ENCODE results near the gene CYP4F8.

CYP4F8 gene

DNA sequence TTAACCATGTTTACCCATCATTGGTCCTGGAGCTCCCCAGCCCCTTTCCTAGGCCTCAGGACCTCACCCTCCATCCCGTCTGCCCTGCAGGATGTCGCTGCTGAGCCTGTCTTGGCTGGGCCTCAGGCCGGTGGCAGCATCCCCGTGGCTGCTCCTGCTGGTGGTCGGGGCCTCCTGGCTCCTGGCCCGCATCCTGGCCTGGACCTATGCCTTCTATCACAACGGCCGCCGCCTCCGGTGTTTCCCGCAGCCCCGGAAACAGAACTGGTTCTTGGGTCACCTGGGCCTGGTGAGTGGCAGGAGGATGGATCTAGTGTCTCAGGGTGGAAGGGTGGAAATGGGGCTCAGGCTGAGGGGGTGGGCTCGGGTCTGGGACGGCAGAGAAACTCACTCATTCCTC is 508 bp downstream of the CYP4F8 start:
- DNase-seq (ENCODE audit: low read depth in 1 of 2, low spot score in 1 of 2), result no peak

DNA sequence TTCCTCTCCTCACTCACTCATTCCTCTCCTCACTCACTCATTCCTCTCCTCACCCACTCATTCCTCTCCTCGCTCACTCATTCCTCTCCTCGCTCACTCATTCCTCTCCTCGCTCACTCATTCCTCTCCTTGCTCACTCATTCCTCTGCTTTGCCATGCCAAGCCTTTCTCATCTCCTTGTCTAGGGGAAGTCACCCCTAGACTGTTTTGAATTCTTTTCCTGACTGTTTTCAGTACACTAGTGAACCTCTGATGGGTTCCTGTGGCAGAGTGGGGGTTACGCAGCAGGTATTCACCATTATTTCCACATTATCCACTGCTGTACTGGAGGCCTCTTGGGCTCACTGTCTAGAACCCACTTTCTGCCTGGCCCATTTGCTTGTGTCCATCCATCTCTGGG is 1.2 kb downstream of the CYP4F8 start:
- DNase-seq (ENCODE audit: low read depth in 1 of 2, low spot score in 1 of 2), result no peak

DNA sequence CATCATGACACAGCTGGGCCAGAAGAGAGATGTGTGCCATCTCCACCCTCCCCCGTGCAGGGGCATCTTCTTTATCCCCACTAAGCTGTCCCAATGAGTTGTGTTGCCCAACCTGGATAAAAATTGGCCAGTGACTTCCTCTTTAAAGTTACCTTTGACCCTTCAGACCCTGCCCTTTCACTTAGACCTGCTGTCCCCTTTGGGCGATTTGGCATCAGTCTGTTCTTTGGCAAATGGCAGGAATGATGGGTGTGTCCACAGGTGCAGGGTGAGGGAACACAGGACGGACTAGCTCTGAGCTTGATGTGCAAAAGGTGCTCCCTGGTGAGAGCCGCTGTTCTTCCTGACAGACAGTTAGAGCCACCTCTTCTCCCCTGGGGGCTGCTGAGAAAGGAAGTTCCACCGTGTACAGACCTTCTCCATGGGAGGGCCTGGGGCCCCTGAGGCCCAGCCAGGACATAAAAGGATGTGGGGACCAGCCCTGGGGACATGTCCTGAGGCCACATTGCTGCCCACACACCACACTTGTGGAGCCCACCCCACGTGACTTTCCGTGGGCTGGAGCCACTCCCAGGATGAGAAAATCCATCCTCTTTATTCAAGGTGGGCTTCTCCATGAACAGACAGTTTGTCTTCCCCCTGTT is 1.7 kb downstream of the CYP4F8 start:
- no peak for DNase-seq (ENCODE audit: low read depth in 1 of 2, low spot score in 1 of 2)

DNA sequence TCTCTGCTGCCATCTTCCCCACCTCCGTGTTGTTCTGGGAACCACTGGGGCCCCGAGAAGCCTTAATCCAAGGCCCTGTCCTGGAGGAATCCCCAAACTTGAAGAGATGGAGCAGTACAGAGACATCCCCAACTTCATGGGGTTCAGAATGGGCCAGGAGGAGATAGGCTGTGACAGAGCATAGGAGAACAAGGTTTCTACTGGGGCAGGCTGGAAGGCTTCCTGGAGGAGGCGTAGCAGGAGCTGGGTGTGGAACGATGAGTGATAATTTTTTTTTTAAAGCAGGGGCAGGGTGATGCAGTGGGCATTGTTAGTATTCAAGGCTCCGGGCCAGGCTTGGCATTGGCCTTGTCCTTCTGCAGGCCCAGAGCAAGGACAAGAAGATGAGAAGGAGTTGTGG is 3.3 kb downstream of the CYP4F8 start:
- DNase-seq (ENCODE audit: low read depth in 1 of 2, low spot score in 1 of 2), result no peak

DNA sequence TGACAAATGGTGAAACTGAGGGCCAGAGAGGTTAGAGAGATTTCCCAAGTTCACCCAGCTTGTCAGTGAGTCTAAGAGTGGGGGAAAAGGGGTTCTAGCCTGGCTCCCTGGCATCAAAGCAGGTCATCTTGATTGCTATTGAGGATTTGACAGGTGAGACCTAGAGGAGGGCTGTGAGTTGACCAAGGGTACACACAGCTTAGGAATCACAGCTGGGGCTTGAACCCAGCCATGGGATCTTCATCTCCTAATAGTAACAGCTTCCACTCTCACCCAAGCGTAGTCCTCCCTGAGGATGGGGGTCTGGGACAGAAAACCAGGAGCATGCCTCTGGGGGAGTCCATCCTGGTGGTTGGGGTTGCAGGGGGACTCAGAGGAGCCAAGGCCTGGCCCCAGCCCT is 6.8 kb downstream of the CYP4F8 start:
- no peak for DNase-seq (ENCODE audit: low read depth in 1 of 2, low spot score in 1 of 2)

DNA sequence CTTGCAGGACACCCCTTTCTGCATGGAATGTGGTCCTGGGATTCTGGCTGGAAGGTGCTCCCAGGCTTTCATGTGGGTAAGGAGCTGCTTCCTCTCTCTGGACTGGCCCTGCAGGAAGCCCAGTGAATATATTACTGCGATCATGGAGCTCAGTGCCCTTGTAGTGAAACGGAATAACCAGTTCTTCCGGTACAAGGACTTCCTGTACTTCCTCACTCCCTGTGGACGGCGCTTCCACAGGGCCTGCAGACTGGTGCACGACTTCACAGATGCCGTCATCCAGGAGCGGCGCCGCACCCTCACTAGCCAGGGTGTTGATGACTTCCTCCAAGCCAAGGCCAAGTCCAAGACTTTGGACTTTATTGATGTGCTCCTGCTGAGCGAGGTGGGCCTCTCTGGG is 8.0 kb downstream of the CYP4F8 start:
- DNase-seq (ENCODE audit: low read depth in 1 of 2, low spot score in 1 of 2), result no peak

DNA sequence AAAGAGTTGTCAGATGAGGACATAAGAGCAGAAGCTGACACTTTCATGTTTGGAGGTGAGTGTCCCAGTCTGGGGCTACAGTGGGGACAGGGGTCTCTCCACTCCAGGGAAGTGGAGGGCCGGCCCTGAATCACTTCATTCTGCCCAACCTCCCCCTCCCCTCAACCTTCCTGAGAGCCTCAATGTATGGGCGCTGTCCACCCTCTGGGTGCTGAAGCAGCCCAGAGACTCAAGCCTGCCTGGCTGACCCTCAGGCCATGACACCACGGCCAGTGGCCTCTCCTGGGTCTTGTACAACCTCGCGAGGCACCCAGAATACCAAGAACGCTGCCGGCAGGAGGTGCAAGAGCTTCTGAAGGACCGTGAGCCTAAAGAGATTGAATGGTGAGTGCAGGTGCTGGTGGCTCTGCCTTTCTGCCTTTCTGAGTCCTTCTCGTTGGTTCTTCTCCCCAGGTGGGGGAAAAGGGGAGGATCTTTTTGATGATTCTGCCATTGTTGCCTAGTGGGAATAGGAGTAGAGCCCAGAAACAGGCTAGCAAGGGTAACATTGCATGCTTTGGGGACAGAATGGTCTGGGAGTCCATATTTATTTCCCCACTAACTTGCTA is 8.8 kb downstream of the CYP4F8 start:
- DNase-seq (ENCODE audit: low read depth in 1 of 2, low spot score in 1 of 2), result no peak

DNA sequence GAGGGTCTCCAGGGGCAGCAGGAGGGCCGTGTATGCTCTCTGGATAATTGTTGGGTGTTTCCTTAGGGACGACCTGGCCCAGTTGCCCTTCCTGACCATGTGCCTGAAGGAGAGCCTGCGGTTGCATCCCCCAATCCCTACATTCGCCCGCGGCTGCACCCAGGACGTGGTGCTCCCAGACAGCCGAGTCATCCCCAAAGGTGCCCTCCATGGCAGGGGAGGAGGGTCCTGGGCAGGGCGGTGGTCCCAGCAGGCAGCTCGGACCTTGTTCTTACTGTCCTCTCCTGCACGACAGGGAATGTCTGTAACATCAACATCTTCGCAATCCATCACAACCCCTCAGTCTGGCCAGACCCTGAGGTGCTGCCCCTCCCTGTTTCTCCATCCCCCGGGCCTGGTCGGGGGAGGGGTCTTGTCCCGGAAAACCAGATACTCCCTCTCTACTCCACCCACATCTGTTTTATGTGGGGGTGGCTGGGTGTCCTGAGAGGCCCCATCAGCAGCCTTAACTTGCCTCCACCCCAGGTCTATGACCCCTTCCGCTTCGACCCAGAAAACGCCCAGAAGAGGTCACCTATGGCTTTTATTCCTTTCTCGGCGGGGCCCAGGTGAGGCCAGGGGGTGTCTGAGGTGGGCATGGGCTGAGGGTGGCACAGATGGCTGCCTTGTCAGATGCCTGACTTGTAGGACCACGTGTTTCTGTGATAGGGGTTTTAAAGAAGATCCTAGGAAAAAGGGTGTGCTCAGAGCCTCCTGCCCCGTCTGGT is 13.4 kb downstream of the CYP4F8 start:
- DNase-seq (ENCODE audit: low read depth in 1 of 2, low spot score in 1 of 2), result no peak

DNA sequence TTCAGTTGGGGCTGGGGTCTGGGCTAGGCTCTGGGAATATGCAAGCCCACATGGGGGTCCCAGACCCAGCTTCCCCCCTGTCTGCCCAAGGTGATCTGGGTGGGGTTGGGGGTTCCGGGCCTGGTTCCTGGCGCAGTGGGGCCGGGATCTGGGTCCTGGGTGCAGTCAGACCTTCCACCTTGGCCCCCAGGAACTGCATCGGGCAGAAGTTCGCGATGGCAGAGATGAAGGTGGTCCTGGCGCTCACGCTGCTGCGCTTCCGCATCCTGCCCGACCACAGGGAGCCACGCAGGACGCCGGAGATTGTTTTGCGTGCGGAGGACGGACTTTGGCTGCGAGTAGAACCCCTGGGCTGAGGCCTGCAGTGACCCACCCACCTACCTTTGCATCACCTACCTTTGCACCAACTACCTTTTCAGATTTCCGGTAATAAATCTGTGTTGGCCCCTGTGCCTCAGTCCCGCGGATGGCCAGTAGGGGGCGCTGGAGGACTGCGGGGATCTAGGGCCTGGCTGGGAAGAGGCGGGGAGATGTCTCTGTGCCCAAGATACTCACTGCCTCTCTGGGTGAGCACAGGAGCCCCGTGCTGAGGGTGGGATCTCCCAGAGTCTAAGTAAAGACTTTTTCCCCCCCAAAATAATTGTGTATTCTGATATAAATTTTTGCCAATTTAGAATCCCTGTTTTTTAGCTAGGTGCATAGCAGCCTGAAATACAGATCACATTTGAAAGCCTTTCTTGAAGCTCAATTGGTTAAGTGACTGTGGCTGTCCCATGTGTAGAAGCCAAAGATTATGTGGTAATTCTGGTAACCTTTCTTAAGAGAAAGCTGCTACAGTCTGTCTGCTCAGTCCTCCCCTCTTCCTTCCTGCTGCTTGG is 14.2 kb downstream of the CYP4F8 start:
- DNase-seq (ENCODE audit: low read depth in 1 of 2, low spot score in 1 of 2), result peak; percentile 76 to 84

DNA sequence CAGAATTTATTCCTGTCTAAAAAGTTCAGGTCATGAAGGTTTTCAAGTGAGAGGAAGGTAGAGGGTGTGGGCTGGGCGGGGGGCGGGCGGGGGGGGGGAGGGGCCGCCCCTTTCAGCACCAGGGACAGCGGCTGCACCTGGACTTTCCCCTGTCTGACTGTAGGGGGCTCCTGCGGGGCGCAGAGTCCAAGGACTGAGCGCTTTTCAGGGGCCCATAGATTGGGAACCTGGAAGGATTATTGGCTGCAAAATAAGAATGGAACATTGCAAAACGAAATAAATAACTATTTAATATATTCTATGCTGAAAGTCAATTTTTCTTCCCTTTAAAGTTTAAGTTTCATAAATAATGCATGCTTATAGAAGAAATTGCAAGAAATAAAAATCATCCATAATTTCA is 16.8 kb downstream of the CYP4F8 start:
- no peak for DNase-seq (ENCODE audit: low read depth in 1 of 2, low spot score in 1 of 2)

DNA sequence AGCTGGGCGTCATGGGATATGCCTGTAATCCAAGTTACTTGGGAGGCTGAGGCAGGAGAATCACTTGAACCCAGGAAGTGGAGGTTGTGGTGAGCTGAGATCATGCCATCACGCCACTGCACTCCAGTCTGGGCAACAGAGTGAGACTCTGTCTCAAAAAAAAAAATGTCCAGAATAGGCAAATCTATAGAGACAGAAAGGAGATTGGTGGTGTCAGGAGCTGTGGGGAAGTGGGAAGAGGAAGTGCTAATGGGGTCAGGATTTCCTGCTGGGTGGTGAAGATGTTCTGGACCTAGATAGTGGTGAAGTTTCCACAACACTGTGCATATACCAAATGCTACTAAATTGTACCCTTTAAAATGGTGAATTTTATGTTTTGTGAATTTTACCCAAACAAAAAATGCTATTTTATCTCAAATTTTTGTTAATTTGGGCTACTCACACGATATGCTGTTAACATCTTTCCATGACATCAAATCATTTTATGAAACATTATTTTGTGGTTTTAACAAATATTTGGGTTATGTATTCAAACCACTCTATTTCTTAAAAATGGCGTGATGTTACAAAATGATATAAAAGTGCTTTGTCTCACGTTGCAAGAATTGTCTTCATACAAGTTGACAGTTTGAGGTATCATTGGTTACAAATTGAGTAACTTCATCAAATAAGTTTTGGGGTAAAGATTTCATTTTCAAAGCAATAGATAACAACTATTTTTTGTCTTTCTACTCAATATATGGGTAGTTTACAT is 18.2 kb downstream of the CYP4F8 start:
- no peak for DNase-seq (ENCODE audit: low read depth in 1 of 2, low spot score in 1 of 2)

DNA sequence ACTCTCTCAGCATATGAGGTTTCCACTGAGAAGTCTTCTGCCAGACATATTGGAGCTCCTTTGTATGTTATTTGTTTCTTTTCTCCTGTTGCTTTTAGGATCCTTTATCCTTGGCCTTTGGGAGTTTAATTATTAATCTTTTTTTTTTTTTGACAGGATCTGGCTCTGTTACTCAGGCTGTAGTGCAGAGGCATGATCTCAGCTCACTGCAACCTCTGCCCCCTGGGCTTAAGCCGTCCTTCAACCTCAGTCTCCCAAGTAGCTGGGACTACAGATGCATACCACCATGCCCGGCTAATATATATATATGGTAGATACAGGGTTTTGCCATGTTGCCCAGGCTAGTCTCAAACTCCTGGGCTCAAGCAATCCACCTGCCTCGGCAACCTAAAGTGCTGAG is 19.1 kb downstream of the CYP4F8 start:
- no peak for DNase-seq (ENCODE audit: low read depth in 1 of 2, low spot score in 1 of 2)

DNA sequence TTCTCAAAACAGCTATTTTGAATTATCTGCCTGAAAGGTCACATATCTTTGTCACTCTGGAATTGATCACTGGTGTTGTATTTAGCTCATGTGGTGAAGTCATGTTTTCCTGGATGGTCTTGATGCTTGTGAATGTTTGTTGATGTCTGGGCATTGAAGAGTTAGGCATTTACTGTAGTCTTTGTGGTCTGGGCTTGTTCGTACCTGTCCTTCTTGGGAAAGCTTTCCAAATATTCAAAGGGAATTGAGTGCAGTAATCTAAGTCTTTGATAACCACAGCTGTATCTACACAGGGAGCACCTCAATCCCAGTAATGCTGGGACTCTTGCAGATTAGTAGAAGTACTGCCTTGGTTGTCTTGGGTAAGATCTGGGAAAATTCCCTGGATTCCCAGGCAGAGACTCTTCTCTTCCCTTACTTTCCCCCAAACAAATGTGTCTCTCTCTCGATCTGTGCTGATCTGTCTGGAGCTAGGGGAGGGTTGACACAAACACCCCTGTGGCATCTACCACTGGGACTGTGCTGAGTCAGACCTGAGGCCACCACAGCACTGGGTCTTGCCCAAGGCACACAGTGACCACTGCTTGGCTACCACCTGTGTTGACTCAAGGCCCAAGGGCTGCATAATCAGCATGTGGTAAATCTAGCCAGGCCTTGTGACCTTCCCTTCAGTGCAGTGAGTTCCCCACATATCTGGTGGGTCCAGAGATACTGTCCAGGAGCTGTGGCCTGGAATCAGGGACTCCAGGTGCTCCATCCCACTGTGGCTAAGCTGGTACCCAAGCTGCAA is 20.2 kb downstream of the CYP4F8 start:
- DNase-seq (ENCODE audit: low read depth in 1 of 2, low spot score in 1 of 2), result no peak

DNA sequence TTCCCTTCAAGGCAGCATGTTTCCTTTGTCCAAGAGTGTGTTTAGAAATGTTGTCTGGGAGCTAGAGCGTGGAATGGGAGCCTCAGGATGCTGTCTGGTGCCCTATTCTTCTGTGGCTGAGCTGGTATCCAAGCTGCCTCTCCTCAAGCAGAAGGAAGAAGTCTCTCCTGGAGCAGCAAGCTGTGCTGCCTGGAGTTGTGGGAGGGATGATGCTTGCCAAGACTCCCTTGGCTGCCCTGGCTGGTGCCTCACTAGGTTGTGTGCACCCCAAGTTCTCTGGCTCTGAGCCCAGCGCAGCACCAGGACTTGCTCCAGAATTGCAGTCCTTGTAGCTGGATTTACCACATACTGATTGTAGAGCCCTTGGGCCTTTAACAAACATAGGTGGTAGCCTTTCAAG is 21.0 kb downstream of the CYP4F8 start:
- no peak for DNase-seq (ENCODE audit: low read depth in 1 of 2, low spot score in 1 of 2)

DNA sequence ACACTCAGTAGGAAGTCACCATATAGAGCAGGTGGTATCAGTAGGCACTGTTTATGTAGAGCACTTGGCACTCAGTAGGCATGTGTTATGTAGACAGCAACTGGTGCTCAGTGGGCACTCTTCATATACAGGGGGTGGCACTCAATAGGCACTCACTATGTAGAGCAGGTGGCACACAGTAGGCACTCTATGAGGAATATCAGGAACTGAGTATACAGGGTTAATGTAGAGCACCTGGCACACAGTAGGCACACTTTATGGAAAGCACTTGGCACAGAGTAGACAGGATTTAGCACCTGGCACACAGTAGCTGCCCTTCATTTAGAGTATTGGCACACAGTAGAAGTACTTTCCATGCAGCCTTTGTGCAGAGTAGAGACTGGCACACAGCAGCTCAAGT is 24.6 kb downstream of the CYP4F8 start:
- DNase-seq (ENCODE audit: low read depth in 1 of 2, low spot score in 1 of 2), result no peak

DNA sequence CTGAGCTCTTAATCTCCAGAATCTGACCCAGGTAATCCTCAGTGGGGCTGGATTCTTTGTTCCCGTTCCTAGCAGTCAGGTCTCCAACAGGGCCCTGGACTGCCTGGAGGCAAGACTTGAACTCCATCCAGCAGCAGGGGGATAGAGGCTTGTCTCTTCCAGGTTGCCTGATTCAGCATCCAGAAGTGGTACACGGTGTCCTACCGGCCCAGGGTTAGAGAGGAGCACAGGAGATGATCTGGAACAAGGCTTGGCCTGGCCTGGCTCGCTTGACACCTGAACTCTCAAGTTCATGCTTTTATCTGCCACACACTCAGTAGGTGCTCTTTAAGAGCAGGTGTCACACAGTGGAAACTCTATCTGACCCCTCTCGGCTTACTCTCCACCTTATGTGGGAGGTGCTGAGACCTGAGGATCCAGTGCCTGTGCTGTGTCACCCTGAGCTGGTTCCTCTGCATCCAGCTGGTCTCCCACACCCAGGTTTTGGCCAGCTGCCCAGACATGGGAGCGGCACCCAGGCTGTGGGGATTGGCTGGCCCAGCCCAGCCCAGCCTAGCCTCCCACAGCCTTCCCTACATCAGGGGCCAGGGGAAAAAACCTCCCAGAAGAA is 25.4 kb downstream of the CYP4F8 start, which contains the start of gene CYP4F3:
Gene CYP4F3, plus strand, starts transcription at position 604 of the 610 bp plus-strand sequence. CDS start 519 bp downstream, outside the sequence.
- no peak for DNase-seq (ENCODE audit: low read depth in 1 of 2, low spot score in 1 of 2)

DNA sequence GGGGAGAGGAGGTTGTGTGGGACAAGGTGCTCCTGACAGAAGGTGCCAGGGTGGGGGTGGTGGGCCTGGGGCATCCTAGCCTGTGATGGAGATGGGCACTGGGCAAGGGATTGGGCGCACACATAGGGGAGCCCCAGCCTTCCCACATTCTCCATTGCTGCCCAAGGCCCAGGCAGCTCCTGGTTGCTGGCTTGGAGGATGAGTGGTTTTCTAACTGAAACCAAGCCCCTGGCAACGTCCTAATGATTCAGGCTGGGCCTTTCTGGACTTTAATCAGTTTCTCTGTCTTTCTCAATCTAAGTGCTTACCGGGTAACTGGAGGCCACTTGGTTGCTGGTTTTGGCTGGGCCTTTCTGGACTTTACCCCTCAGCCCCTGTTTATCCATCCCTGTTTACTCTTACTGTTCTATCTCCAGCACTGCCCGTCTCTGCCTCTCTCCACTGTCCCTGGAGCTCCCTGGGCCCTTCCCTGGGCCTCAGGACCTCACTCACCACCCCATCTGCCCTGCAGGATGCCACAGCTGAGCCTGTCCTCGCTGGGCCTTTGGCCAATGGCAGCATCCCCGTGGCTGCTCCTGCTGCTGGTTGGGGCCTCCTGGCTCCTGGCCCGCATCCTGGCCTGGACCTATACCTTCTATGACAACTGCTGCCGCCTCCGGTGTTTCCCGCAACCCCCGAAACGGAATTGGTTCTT is 26.0 kb downstream of the CYP4F8 start:
- no peak for DNase-seq (ENCODE audit: low read depth in 1 of 2, low spot score in 1 of 2)

DNA sequence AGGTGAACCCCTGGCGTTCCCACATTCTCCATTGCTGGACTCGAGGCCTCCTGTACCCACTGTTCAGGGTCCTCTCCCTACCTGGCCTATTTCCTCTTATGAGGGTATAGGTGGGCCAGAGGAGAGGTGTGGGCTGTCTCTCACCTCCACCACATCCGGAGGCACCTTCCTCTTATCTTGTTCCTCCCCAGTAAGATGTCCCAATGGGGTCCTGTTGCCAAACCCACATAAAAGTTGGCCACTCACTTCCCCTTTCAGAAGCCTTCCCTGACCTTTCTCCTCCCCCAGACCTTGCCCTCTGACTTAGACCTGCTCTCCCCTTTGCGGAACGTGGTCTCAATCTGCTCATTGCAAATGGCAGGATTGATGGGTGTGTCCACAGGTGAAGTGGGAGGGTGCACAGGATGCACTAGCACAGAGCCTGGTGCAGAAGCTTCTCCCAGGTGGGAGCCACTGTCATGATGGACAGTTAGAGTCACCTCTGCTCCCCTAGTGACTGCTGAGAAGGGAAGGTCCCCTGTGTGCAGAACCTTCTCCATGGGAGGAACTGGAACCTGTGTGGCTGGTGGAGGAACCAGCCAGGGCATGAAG is 27.0 kb downstream of the CYP4F8 start:
- no peak for DNase-seq (ENCODE audit: low read depth in 1 of 2, low spot score in 1 of 2)

DNA sequence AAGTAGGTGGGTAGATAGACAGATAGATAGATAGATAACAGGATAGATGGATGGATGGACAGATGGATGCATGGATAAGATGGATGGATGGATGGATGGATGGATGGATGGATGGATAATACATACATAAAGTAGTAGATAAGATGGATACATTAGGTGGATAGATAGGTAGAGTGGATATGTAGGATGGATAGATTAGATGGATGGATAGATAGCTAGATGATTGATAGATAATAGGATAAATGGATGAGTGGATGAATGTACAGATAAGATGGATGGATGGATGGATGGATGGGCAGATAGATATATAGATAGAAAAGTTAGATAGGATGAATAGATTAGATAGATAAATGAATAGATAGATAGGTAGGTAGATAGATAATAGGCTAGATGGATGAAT is 27.8 kb downstream of the CYP4F8 start:
- no peak for DNase-seq (ENCODE audit: low read depth in 1 of 2, low spot score in 1 of 2)

All from stimulated activated CD4-positive, alpha-beta T cell treated with anti-CD3 and anti-CD28 coated beads, Interleukin-15, amount 100 ng/mL, for 1 hour (primary cell).